Duodenal mucosa (tissue), 2 donors: Measurements from ENCODE around the gene KLHDC10.
"Not testable (repeated sequence)": the region's sequence is repeated elsewhere in the genome, so short reads cannot be mapped to it uniquely, and the experiment has no call there.

Experiments
- H3K27ac ChIP-seq: one replicate; pipeline ENCODE4 v1.7.0; 2013; ENCODE audit warnings: low read depth, low read length
- H3K27me3 ChIP-seq, 2 donors: one replicate each; pipeline ENCODE4 v1.7.0; 2013; ENCODE audit warnings: low read length in 2 of 2, control low read depth in 1 of 2; ENCODE audit not compliant: insufficient read depth in 2 of 2, control insufficient read depth in 1 of 2
- H3K36me3 ChIP-seq, 2 donors: one replicate each; pipeline ENCODE4 v1.7.0; 2013; ENCODE audit warnings: low read length in 2 of 2, control low read depth in 1 of 2; ENCODE audit not compliant: insufficient read depth in 2 of 2, control insufficient read depth in 1 of 2
- H3K4me1 ChIP-seq, 2 donors: one replicate each; pipeline ENCODE4 v1.7.0; 2013; ENCODE audit warnings: low read length in 2 of 2, control low read depth in 1 of 2; ENCODE audit not compliant: insufficient read depth in 2 of 2, control insufficient read depth in 1 of 2
- H3K4me3 ChIP-seq, 2 donors: one replicate each; pipeline ENCODE4 v1.7.0; 2013; ENCODE audit warnings: low read length in 2 of 2, low read depth in 1 of 2
- H3K9ac ChIP-seq, 2 donors: one replicate each; pipeline ENCODE4 v1.7.0; 2013; ENCODE audit warnings: low read length in 2 of 2, low read depth in 1 of 2
- H3K9me3 ChIP-seq, 2 donors: one replicate each; pipeline ENCODE4 v1.7.0; 2013; ENCODE audit warnings: low read length in 2 of 2, control low read depth in 1 of 2; ENCODE audit not compliant: control insufficient read depth in 1 of 2

Gene KLHDC10

DNA sequence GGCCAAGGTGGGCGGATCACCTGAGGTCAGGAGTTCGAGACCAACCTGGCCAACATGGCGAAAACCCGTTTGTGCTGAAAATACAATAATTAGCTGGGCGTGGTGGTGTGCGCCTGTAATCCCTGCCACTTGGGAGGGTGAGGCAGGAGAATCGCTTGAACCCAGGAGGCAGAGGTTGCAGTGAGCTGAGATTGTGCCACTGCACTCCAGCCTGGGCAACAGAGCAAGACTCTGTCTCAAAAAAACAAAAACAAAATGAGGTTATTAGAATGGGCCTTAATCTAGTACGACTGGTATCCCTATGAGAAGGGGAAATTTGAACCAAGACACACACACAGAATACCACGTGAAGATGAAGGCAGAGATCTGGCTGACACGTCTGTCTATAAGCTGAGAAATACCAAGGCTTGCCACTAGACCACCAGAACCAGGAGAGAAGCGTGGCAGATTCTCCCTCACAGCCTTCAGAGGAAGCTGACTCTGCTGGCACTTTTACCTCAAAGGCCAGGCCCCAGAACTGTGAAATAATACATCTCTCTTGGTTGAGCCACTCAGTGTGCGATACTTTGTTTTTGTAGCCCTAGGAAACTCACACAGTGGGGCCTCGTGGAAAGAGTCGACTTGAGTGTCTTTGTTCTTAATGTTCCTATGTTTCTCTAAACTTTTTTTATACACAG, 75.2 kb downstream of the KLHDC10 start:
- no peaks in the 10 kb centered on the region for H3K36me3 ChIP-seq
- H3K4me3 ChIP-seq: no peak overlapping the region
- H3K27me3 ChIP-seq: no peaks in the 10 kb centered on the region
- H3K4me1 ChIP-seq: peaks cover 23 to 25% of the 10 kb centered on the region in 2 donors
- no peak overlapping the region for H3K9ac ChIP-seq
- no peaks in the 10 kb centered on the region for H3K9me3 ChIP-seq
- no peak overlapping the region for H3K27ac ChIP-seq

DNA sequence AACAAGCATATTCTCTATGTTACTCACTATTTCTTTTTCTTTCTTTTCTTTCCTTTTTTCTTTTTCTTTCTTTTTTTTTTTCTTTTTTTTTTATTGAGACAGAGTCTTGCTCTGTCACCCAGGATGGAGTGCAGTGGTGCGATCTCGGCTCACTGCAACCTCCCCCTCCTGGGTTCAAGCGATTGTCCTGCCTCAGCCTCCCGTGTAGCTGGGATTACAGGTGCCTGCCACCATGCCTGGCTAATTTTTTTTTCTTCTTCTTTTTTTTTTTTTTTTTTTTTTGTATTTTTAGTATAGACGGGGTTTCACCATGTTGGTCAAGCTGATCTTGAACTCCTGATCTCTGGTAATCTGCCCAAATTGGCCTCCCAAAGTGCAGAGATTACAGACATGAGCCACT, 75.8 kb downstream of the KLHDC10 start:
- H3K9me3 ChIP-seq, H3K27ac ChIP-seq, H3K36me3 ChIP-seq, H3K4me3 ChIP-seq, H3K27me3 ChIP-seq, H3K9ac ChIP-seq: not testable (repeated sequence)
- H3K4me1 ChIP-seq: peaks cover 23 to 25% of the 10 kb centered on the region in 2 donors

DNA sequence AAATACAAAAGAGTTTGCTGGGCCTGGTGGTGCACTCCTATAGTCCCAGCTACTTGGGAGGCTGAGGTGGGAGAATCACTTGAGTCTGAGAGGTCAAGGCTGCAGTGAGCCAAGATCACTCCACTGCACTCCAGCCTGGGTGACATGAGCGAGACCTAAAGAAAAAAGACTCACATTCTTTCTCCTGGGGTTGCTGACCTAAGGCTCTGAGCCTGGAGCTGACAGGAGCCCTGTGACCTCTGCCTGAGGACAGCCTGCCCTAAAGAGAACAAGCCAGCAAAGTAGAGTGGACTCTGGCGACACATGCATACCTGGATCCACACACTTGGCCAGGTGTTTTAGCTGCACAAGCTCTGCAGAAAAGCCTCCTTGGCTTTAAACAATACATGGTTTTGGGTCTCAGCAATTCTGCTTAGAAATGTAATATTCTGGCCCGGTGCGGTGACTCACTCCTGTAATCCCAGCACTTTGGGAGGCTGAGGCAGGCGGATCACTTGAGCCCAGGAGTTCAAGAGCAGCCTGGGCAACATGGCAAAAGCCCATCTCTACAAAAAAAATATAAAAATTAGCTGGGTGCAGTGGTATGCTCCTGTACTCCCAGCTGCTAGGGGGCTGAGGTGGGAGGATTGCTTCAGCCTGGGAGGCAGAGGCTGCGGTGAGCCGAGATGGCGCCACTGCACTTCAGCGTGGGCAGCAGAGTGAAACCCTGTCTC, 76.5 kb downstream of the KLHDC10 start:
- Histone ChIP-seq H3K27me3 (no peaks in the 10 kb centered on the region), H3K4me3 (no peak overlapping the region), H3K27ac (no peak overlapping the region), H3K4me1 (peaks cover 23 to 24% of the 10 kb centered on the region in 2 donors), H3K9me3 (no peaks in the 10 kb centered on the region), H3K9ac (no peak overlapping the region), H3K36me3 (no peaks in the 10 kb centered on the region)

DNA sequence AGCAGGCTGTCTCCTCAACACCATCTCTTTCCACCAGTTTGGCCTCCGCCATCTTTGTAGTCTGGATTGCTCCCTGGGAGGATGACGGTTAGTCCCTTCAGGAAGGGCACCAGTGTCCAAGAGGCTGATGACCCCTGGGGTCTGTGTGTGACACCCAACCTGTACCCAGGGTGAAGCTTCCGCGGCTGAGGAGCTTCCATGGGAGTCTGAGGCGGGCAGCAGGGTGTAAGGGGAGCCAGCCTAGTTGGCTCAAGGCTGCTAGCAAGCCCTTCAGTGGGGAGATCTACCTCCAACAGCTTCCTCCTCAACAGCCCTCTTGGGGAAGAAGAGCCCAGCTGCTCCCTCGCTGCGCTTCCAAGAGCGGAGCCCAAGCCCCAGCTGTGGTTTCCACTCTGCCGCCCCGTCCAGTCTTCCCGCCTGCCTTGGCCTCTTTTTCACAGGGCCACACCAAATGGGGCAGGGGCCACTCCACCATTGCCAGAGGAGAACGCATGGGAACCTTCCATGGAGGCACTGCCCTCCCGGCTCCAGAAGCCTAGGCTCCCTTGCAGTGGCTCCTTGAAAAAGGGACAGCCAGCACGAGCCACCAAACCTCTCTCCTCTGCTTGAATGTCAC, 77.5 kb downstream of the KLHDC10 start:
- H3K4me1 ChIP-seq: peaks cover 15 to 20% of the 10 kb centered on the region in 2 donors
- H3K27me3 ChIP-seq: no peaks in the 10 kb centered on the region
- H3K9ac ChIP-seq: no peak overlapping the region
- no peaks in the 10 kb centered on the region for H3K36me3 ChIP-seq
- no peaks in the 10 kb centered on the region for H3K9me3 ChIP-seq
- no peak overlapping the region for H3K27ac ChIP-seq
- H3K4me3 ChIP-seq: no peak overlapping the region

DNA sequence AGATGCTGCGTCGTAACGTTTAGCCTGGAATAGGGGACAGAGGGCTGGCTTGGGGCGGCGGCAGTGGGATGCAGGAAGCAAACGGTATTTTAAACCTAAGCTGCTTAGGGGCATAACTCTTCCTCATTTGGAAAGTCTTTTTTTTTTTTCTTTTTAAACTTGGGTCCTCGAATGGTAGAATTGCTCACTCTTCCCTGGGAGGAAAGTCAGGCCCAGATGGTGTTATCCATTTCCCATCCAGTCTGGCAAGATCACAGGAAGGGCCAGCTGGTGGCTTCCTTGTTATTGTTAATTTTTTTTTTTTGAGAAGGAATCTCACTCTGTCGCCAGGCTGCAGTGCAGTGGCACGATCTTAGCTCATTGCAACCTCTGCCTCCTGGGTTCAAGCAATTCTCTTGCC, 78.2 kb downstream of the KLHDC10 start:
- H3K4me3 ChIP-seq: no peak overlapping the region
- no peaks in the 10 kb centered on the region for H3K27me3 ChIP-seq
- peaks cover 19 to 20% of the 10 kb centered on the region in 2 donors for H3K4me1 ChIP-seq
- no peaks in the 10 kb centered on the region for H3K36me3 ChIP-seq
- no peaks in the 10 kb centered on the region for H3K9me3 ChIP-seq
- no peak overlapping the region for H3K9ac ChIP-seq
- H3K27ac ChIP-seq: no peak overlapping the region

DNA sequence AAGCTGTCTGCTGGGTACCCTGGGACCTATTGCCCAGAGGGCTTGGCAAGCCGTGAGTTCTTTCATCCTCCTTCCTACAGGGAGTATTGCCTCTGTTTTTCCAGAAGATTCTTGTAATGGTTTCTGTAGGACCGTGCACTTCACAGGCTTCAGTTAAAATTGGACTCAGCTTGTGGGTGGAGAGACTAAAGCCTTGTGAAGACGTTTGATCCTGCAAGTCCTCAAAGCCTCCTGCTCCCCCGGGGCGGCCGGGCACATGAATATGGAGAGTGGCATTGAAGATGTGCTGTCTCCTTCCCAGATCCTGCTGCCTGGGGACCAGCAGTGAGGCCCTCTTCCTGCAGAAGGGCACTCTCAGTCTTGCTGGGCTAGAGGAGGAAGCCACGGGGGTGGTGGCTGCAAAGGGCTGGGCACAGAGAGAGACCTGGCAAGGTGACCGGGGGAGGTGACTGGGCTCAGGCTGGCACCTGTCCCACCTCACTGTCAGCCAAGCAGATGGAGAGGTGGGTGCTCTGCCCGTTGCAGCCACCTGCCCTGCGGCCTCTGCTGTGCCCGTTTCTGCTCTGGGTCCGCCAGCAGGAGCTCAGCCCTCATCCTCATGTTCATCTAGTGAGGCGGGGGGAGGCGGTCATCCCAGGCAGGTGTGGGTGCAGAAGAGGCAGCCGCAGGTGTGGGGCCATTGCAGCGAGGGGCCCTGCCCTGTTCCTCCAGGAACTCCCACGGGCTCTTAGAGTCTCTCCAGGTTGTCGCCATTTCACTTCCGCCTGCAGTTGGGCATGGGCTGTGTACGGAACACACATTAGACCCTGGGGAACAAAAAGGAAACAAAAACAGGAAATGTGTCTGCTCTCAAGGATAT, 79.2 kb downstream of the KLHDC10 start:
- Histone ChIP-seq H3K27me3 (no peaks in the 10 kb centered on the region), H3K4me3 (peak overlapping the region; percentile 3 to 35), H3K9ac (no peak overlapping the region), H3K9me3 (no peaks in the 10 kb centered on the region), H3K4me1 (peaks cover 21% of the 10 kb centered on the region in 2 donors), H3K36me3 (no peaks in the 10 kb centered on the region), H3K27ac (no peak overlapping the region)

DNA sequence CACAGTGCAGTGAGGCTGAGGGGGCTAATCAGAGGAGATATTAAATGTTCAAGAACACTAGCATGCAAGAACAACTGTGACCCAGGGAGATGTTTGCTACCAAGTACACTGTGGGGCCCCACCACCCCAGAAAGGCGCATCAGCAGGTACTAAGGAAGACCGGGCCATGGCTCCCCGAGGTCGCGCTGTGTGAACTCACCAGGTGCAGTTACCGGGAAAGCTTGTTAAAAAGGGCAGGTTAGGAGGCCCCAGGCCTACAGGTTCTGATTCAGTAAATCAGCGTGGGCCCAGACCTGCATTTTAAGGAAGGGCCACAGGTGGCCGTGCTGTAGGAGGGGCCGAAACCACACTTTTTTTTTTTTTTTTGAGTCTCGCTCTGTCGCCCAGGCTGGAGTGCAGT, 80.3 kb downstream of the KLHDC10 start:
- H3K4me1 ChIP-seq: peaks cover 17 to 18% of the 10 kb centered on the region in 2 donors
- H3K36me3 ChIP-seq: no peaks in the 10 kb centered on the region
- H3K4me3 ChIP-seq: no peak overlapping the region
- no peaks in the 10 kb centered on the region for H3K9me3 ChIP-seq
- no peak overlapping the region for H3K9ac ChIP-seq
- no peak overlapping the region for H3K27ac ChIP-seq
- no peaks in the 10 kb centered on the region for H3K27me3 ChIP-seq

DNA sequence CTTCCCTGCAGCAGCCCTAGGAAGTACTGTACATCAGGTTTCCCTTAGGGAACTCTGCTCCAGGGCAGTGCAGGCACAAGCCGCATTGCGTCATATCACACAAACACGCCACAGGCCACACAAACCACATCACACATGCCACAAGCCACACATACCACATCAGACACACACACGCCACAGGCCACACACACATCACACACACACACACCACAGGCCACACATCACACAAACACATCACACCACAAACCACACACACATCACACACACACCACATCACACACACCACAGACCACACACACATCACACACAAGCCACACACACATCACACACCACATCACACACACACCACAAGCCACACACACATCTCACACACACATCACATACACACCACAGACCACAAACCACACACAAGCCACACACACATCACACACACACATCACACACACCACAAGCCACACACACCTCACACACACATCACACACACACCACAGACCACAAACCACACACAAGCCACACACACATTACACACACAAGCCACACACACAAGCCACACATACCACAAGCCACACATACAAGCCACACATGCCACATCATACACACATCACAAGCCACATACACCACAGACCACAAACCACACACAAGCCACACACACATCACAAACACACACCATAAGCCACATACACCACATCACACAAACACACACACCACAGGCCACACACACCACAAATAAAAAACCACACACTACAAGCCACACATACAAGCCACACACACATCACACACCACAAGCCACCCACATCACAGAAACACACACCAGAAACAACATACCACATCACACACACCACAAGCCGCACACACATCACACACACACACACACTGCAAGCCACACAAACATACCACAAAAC, 81.5 kb downstream of the KLHDC10 start:
- no peak overlapping the region for H3K27ac ChIP-seq
- peaks cover 14 to 18% of the 10 kb centered on the region in 2 donors for H3K4me1 ChIP-seq
- H3K27me3 ChIP-seq: no peaks in the 10 kb centered on the region

DNA sequence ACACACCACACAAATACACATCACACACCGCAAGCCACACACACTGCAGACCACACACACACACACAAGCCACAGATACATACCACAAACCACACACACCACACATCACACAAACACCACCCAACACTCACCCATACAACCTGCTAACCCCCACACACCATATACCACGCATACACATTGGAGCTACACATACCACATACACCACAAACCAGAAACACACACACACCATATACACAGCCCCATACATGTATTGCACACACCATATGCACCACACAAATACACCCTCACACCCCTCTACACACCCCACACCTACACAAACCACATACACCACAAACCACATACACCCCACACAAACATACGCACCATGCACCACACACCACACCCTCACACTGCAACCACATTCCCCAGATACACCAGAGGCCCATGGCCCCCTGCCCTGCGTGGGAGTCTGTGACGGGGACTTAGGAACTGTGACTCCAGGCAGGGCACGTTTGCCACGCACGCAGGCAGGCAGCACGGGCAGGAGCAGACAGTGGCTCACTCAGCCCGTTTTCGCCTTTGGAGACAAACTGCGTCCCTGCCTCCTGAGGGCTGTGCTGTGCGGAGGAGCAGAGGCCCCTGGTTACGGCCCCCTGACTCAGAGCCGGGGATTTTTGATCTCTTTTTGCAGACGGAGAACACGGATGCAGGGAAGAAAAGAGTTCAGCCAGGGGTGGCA, 82.3 kb downstream of the KLHDC10 start:
- Histone ChIP-seq H3K4me1 (peaks cover 14 to 18% of the 10 kb centered on the region in 2 donors), H3K27ac (no peak overlapping the region), H3K9ac (no peak overlapping the region), H3K4me3 (no peak overlapping the region), H3K36me3 (no peaks in the 10 kb centered on the region), H3K27me3 (no peaks in the 10 kb centered on the region), H3K9me3 (no peaks in the 10 kb centered on the region)

More for the DNA sequence above, 81.5 kb downstream of the KLHDC10 start:
- Histone ChIP-seq H3K4me3 (no peak overlapping the region), H3K9ac (no peak overlapping the region), H3K9me3 (no peaks in the 10 kb centered on the region), H3K36me3 (no peaks in the 10 kb centered on the region)
